Liver (tissue), 9 donors: ENCODE data around the gene ROBO4. TPM values are rescaled to one million over a fixed set of nuclear protein-coding genes. Genes with fewer than 3 reads are reported as not detected.

Experiments
- DNase-seq: peaks from one replicate; pipeline ENCODE4 v3.0.0-alpha.2; 2017; ENCODE audit warnings: low spot score
- H3K27ac ChIP-seq, 2 donors: one replicate each; pipeline ENCODE4 v1.7.0; 2013; ENCODE audit warnings: inconsistent platforms in 2 of 2, low read length in 2 of 2, control low read depth in 1 of 2, low read depth in 1 of 2, mild to moderate bottlenecking in 1 of 2
- H3K27me3 ChIP-seq, 4 donors: one replicate each; pipeline versions ENCODE4 v1.6.1 to v1.7.0; 2013; ENCODE audit warnings: low read length in 3 of 4, inconsistent platforms in 1 of 4, mild to moderate bottlenecking in 1 of 4, moderate library complexity in 1 of 4; ENCODE audit not compliant: control insufficient read depth in 4 of 4, insufficient read depth in 4 of 4
- H3K36me3 ChIP-seq, 4 donors: one replicate each; pipeline versions ENCODE4 v1.6.1 to v1.7.0; 2013; ENCODE audit warnings: low read length in 3 of 4, mild to moderate bottlenecking in 3 of 4, low read depth in 1 of 4, moderate library complexity in 1 of 4; ENCODE audit not compliant: control insufficient read depth in 4 of 4, insufficient read depth in 3 of 4
- H3K4me1 ChIP-seq, 4 donors: one replicate each; pipeline versions ENCODE4 v1.6.1 to v1.7.0; 2013; ENCODE audit warnings: low read length in 3 of 4, mild to moderate bottlenecking in 3 of 4, moderate library complexity in 1 of 4; ENCODE audit not compliant: control insufficient read depth in 4 of 4, insufficient read depth in 4 of 4
- H3K4me3 ChIP-seq, 3 donors: one replicate each; pipeline versions ENCODE4 v1.6.1 to v1.7.0; 2013; ENCODE audit warnings: low read length in 3 of 3, control low read depth in 1 of 3, low read depth in 1 of 3, mild to moderate bottlenecking in 1 of 3
- H3K9ac ChIP-seq, 2 donors: one replicate each; pipeline ENCODE4 v1.7.0; 2013; ENCODE audit warnings: low read length in 2 of 2, mild to moderate bottlenecking in 2 of 2, moderate library complexity in 2 of 2, control low read depth in 1 of 2, low read depth in 1 of 2
- H3K9me3 ChIP-seq, 4 donors: one replicate each; pipeline versions ENCODE4 v1.6.1 to v1.7.0; 2013; ENCODE audit warnings: low read length in 3 of 4; ENCODE audit not compliant: control insufficient read depth in 4 of 4
- EGR1 ChIP-seq, 2 donors: IDR thresholded peaks; 2 replicates each; pipeline ENCODE4 v1.6.1; 2016 to 2018; ENCODE audit warnings: antibody characterized with exemption in 2 of 2, low read depth in 2 of 2
- HNF4A ChIP-seq, 2 donors: conservative IDR thresholded peaks; 2 replicates each; pipeline ENCODE4 v1.6.1; 2016; ENCODE audit warnings: antibody characterized with exemption in 2 of 2, mild to moderate bottlenecking in 2 of 2
- HNF4G ChIP-seq: IDR thresholded peaks from 2 replicates; pipeline ENCODE4 v1.6.1; 2016; ENCODE audit warnings: antibody characterized with exemption
- JUND ChIP-seq, 2 donors: IDR thresholded peaks; 2 replicates each; pipeline ENCODE4 v1.6.1; 2016; ENCODE audit warnings: antibody characterized with exemption in 2 of 2
- NR2F2 ChIP-seq: IDR thresholded peaks from 2 replicates; pipeline ENCODE4 v1.6.1; 2016; ENCODE audit warnings: antibody characterized with exemption
- RAD21 ChIP-seq, 2 donors: IDR thresholded peaks; 2 replicates each; pipeline ENCODE4 v1.6.1; 2016; ENCODE audit warnings: antibody characterized with exemption in 2 of 2, mild to moderate bottlenecking in 2 of 2
- RXRA ChIP-seq, 2 donors: IDR thresholded peaks; 2 replicates each; pipeline ENCODE4 v1.6.1; 2017 to 2018; ENCODE audit warnings: antibody characterized with exemption in 2 of 2, mild to moderate bottlenecking in 1 of 2
- SP1 ChIP-seq: IDR thresholded peaks from 2 replicates; pipeline ENCODE4 v1.6.1; 2018; ENCODE audit warnings: antibody characterized with exemption, mild to moderate bottlenecking
- TAF1 ChIP-seq: conservative IDR thresholded peaks from 2 replicates; pipeline ENCODE4 v1.6.1; 2016; ENCODE audit warnings: antibody characterized with exemption, mild to moderate bottlenecking
- YY1 ChIP-seq: IDR thresholded peaks from 2 replicates; pipeline ENCODE4 v1.6.1; 2016; ENCODE audit warnings: antibody characterized with exemption, mild to moderate bottlenecking
- WGBS: extraction: QIAGEN DNeasy Blood & Tissue Kit; methylation state at CpG from one replicate; pipeline ENCODE4 v1.1.7; 2013; 5-methylcytosine and 5-hydroxymethylcytosine counted together
- polyA plus RNA-seq, 2 donors: library from polyadenylated mRNA; stranded (reverse) in 1 of 2; unstranded in 1 of 2; fragments of 200-250 nt in 1 of 2; fragments of >200 nt in 1 of 2; fragmentation: Nextera tagmentation in 1 of 2; extraction: Ambion mirVana in 1 of 2; gene quantifications; one replicate each; pipeline versions ENCODE4 v1.2.1 to v1.2.3, GENCODE V29; 2013 to 2015
- total RNA-seq, 2 donors: library from RNA; depleted of rRNA; stranded (reverse); fragments of >200 nt; gene quantifications; one replicate each; pipeline ENCODE4 v1.2.3, GENCODE V29; 2014
- TF ChIP-seq, protein P1 (sequence below): fragments of 150-350 bp; IDR thresholded peaks from 2 replicates; pipeline ENCODE4 v1.5.1; 2017; ENCODE audit warnings: improper control_type of control experiment, low read depth, low read length; ENCODE audit not compliant: missing input control
- TF ChIP-seq, protein P2 (sequence below): IDR thresholded peaks from 2 replicates; pipeline ENCODE4 v1.6.1; 2016; ENCODE audit warnings: antibody characterized with exemption
- TF ChIP-seq, protein P3 (sequence below): IDR thresholded peaks from 2 replicates; pipeline ENCODE4 v1.6.1; 2016; ENCODE audit warnings: antibody characterized with exemption
- donor health status: healthy.
- donor health status: healthy.
- donor health status: healthy.
- donor health status: healthy.
- donor health status: healthy.

ROBO4 gene
- total and polyA plus RNA-seq, 4 donors = 2.5 to 17.2 (median 7.6) TPM

DNA sequence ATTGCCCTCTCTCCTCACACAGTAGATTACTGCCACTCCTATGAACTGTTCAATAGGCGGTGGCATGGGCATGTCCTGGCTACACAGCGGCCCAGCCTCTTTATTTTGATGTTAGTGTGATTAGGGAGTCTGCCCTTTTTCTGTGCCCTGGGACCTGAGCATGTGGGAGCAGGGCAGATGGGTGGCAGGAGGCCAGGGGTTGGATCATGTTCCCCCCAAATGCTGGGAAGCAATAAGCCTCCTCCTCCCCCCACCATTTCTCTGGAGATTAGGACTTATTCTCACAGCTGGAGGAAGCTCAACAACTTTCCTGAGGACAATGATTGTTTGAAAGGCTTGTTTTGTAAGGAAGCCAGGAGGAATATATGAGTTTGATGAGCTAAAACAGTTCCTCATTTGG lies 22.2 kb upstream of the ROBO4 start:
- TF ChIP-seq RAD21 (IDR thresholded peaks at IDR 0.05) (no peak), TAF1 (no peak), HNF4G (no peak), SP1 (no peak)
- TF ChIP-seq, protein P1, sequence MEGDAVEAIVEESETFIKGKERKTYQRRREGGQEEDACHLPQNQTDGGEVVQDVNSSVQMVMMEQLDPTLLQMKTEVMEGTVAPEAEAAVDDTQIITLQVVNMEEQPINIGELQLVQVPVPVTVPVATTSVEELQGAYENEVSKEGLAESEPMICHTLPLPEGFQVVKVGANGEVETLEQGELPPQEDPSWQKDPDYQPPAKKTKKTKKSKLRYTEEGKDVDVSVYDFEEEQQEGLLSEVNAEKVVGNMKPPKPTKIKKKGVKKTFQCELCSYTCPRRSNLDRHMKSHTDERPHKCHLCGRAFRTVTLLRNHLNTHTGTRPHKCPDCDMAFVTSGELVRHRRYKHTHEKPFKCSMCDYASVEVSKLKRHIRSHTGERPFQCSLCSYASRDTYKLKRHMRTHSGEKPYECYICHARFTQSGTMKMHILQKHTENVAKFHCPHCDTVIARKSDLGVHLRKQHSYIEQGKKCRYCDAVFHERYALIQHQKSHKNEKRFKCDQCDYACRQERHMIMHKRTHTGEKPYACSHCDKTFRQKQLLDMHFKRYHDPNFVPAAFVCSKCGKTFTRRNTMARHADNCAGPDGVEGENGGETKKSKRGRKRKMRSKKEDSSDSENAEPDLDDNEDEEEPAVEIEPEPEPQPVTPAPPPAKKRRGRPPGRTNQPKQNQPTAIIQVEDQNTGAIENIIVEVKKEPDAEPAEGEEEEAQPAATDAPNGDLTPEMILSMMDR = no peak
- H3K27ac ChIP-seq = no peak overlapping the region
- H3K4me3 ChIP-seq = no peak overlapping the region
- WGBS = 92% methylated on average over 2 of the region's 2 CpGs
- no peak overlapping the region for H3K9ac ChIP-seq
- no peaks in the 10 kb centered on the region for H3K27me3 ChIP-seq
- no peak for DNase-seq
- peaks cover 2 to 24% (median 15%) of the 10 kb centered on the region in 4 donors for H3K4me1 ChIP-seq
- H3K9me3 ChIP-seq = no peaks in the 10 kb centered on the region
- H3K36me3 ChIP-seq = no peaks in the 10 kb centered on the region

DNA sequence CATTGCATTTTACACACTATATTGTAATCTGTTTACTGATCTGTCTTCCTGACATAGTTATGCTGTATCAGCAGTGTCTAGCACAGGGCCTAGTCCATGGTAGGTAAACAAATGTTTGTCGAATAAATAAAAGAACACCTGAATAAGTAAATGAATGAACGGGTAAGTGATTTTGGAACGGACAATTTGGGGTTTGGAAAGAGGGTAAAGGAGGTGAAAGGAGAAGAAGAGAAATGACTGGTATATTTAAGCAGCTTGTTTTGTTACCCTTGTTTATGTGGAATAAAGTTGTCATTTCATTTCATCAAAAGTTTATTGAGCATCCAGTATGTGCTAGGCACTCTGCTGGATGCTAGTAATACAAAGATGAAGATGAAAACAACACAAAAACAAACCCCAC lies 21.3 kb upstream of the ROBO4 start, which contains the start of gene HEPN1:
TSS of gene HEPN1 (plus strand) at position 301 of the 400 bp plus-strand sequence.
- Histone ChIP-seq H3K4me1 (peaks cover 2 to 24% (median 15%) of the 10 kb centered on the region in 4 donors), H3K36me3 (no peaks in the 10 kb centered on the region), H3K4me3 (no peak within 1 kb of the TSS), H3K27me3 (no peaks in the 10 kb centered on the region), H3K9ac (no peak within 1 kb of the TSS), H3K9me3 (no peaks in the 10 kb centered on the region), H3K27ac (no peak within 1 kb of the TSS)
- TF ChIP-seq HNF4A (conservative IDR thresholded peaks at IDR 0.05) (peak in 1 of 2 donors; percentile 12), RXRA (IDR thresholded peaks at IDR 0.05) (no peak)
- no peak for DNase-seq
- 35% methylated on average over 3 of the region's 3 CpGs for WGBS

DNA sequence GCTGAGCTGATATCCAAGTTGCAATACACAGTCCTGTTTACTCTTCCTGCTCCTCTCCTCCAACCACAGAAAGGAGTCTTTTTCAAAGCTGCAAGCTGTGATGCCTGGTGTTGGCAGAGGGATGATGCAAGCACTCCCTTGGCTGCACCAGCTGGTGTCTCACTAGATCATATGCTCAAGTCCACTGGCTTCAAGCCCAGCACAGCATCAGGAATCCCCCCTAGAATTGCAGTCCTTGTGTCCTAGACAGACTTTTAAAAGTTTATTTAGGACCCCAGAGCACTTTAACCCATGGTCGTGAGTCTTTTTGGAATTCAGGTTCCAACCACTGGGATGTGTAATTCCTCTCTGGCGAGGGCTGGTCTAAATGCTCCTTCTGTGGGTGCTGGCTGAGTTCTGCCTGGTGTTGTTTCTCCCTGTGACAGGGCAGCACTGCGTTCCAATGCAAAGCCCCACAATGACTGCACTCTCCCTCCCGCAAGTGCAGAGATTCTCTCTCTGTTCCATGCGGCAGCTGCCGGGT lies 19.5 kb upstream of the ROBO4 start:
- WGBS = 90% methylated on average over 6 of the region's 6 CpGs
- Histone ChIP-seq H3K9me3 (no peaks in the 10 kb centered on the region), H3K27me3 (no peaks in the 10 kb centered on the region), H3K36me3 (no peaks in the 10 kb centered on the region), H3K27ac (no peak overlapping the region), H3K4me3 (no peak overlapping the region), H3K4me1 (peaks cover 2 to 24% (median 15%) of the 10 kb centered on the region in 4 donors), H3K9ac (no peak overlapping the region)
- DNase-seq = no peak
- TF ChIP-seq, protein P2, sequence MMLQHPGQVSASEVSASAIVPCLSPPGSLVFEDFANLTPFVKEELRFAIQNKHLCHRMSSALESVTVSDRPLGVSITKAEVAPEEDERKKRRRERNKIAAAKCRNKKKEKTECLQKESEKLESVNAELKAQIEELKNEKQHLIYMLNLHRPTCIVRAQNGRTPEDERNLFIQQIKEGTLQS = no peak
- TF ChIP-seq YY1 = no peak
- TF ChIP-seq JUND (IDR thresholded peaks at IDR 0.05) = no peak
- no peak for TF ChIP-seq NR2F2
- no peak for TF ChIP-seq EGR1 (IDR thresholded peaks at IDR 0.05; ENCODE audit: low read depth in 2 of 2)
- TF ChIP-seq, protein P3, sequence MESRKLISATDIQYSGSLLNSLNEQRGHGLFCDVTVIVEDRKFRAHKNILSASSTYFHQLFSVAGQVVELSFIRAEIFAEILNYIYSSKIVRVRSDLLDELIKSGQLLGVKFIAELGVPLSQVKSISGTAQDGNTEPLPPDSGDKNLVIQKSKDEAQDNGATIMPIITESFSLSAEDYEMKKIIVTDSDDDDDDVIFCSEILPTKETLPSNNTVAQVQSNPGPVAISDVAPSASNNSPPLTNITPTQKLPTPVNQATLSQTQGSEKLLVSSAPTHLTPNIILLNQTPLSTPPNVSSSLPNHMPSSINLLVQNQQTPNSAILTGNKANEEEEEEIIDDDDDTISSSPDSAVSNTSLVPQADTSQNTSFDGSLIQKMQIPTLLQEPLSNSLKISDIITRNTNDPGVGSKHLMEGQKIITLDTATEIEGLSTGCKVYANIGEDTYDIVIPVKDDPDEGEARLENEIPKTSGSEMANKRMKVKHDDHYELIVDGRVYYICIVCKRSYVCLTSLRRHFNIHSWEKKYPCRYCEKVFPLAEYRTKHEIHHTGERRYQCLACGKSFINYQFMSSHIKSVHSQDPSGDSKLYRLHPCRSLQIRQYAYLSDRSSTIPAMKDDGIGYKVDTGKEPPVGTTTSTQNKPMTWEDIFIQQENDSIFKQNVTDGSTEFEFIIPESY = no peak
